Activated CD8-positive, alpha-beta memory T cell treated with anti-CD3 and anti-CD28 coated beads for 36 hours (primary cell): ENCODE results near the gene SLIT3. TPM values are rescaled to one million over a fixed set of nuclear protein-coding genes. Genes with fewer than 3 reads are reported as not detected.

Experiments used
- CTCF ChIA-PET: fragments of 350-600 bp; sonication (Branson Sonifier 250); formaldehyde crosslinking; loops from one replicate; lab custom pipeline; 2021; ENCODE audit warnings: antibody characterized with exemption; lab: Charles Lee
- POLR2A ChIA-PET: fragments of 350-600 bp; sonication (Branson Sonifier 250); formaldehyde crosslinking; loops from one replicate; lab custom pipeline; 2021; ENCODE audit warnings: antibody characterized with exemption; lab: Charles Lee
- total RNA-seq, 2 experiments: library from RNA; stranded (reverse); gene quantifications; one replicate each; pipeline ENCODE4 v1.2.3, GENCODE V29; 2021

The SLIT3 gene
- total RNA-seq, 2 experiments from 2014 or later: 0.50 to 0.76 TPM

GRCh38 chr5:168936511-168936910 is 364.4 kb downstream of the SLIT3 start:
- POLR2A ChIA-PET: no interaction called here
- CTCF ChIA-PET: no interaction called here

GRCh38 chr5:168935183-168935582 is 365.8 kb downstream of the SLIT3 start:
- ChIA-PET POLR2A (no interaction called here), CTCF (no interaction called here)

GRCh38 chr5:168934169-168934568 is 366.8 kb downstream of the SLIT3 start:
- POLR2A ChIA-PET: no interaction called here
- CTCF ChIA-PET: no interaction called here

- ChIA-PET POLR2A (no interaction called here), CTCF (no interaction called here)
These were observed 368.3 kb downstream of the SLIT3 start for GRCh38 chr5:168932400-168933189.

GRCh38 chr5:168931638-168932345 is 369.1 kb downstream of the SLIT3 start:
- CTCF ChIA-PET: no interaction called here
- POLR2A ChIA-PET: no interaction called here

- POLR2A ChIA-PET: no interaction called here
These were observed 371.3 kb downstream of the SLIT3 start for GRCh38 chr5:168929656-168930055.

GRCh38 chr5:168925160-168925559 is 375.8 kb downstream of the SLIT3 start:
- CTCF ChIA-PET: no interaction called here
- POLR2A ChIA-PET: no interaction called here

More at GRCh38 chr5:168929656-168930055, 371.3 kb downstream of the SLIT3 start:
- CTCF ChIA-PET: no interaction called here

GRCh38 chr5:168921147-168921866 is 379.6 kb downstream of the SLIT3 start:
- ChIA-PET CTCF (no interaction called here), POLR2A (no interaction called here)

- POLR2A ChIA-PET: no interaction called here
- CTCF ChIA-PET: no interaction called here
These were observed 380.7 kb downstream of the SLIT3 start for GRCh38 chr5:168920019-168920810.

GRCh38 chr5:168917947-168918600 is 382.9 kb downstream of the SLIT3 start:
- ChIA-PET POLR2A (no interaction called here), CTCF (no interaction called here)

GRCh38 chr5:168916852-168917251 is 384.1 kb downstream of the SLIT3 start:
- CTCF ChIA-PET: no interaction called here
- POLR2A ChIA-PET: no interaction called here

- POLR2A ChIA-PET: no interaction called here
- CTCF ChIA-PET: no interaction called here
These were observed 384.7 kb downstream of the SLIT3 start for GRCh38 chr5:168916266-168916665.

GRCh38 chr5:168914491-168914890 is 386.4 kb downstream of the SLIT3 start:
- POLR2A ChIA-PET: no interaction called here
- CTCF ChIA-PET: no interaction called here

- CTCF ChIA-PET: no interaction called here
- POLR2A ChIA-PET: no interaction called here
These were observed 390.1 kb downstream of the SLIT3 start for GRCh38 chr5:168910874-168911273.

GRCh38 chr5:168908207-168908606 is 392.7 kb downstream of the SLIT3 start:
- POLR2A ChIA-PET: no interaction called here
- CTCF ChIA-PET: no interaction called here

GRCh38 chr5:168903061-168903460 is 397.9 kb downstream of the SLIT3 start:
- CTCF ChIA-PET: no interaction called here
- POLR2A ChIA-PET: no interaction called here

GRCh38 chr5:168899673-168900072 is 401.3 kb downstream of the SLIT3 start:
- CTCF ChIA-PET: no interaction called here
- POLR2A ChIA-PET: no interaction called here

GRCh38 chr5:168899264-168899663 is 401.7 kb downstream of the SLIT3 start:
- POLR2A ChIA-PET: no interaction called here

More at GRCh38 chr5:168899264-168899663, 401.7 kb downstream of the SLIT3 start:
- CTCF ChIA-PET: no interaction called here
